Thymus (tissue), 11 donors: ENCODE data around the gene PARVB. TPM values are rescaled to one million over a fixed set of nuclear protein-coding genes. Genes with fewer than 3 reads are reported as not detected.

ENCODE experiments used
- DNase-seq, 9 donors: peaks; one replicate each; pipeline ENCODE4 v3.0.0-alpha.2; 2013; ENCODE audit warnings: low spot score in 9 of 9, low read depth in 6 of 9, missing footprints in 1 of 9
- H3K27ac ChIP-seq, 2 donors: one replicate each; pipeline ENCODE4 v1.5.1; 2013; ENCODE audit warnings: control low read depth in 1 of 2, low read depth in 1 of 2, low read length in 1 of 2, mild to moderate bottlenecking in 1 of 2, moderate library complexity in 1 of 2
- H3K27me3 ChIP-seq, 2 donors: one replicate each; pipeline ENCODE4 v1.5.1; 2013; ENCODE audit warnings: low read length in 1 of 2; ENCODE audit not compliant: control insufficient read depth in 2 of 2, insufficient read depth in 1 of 2
- H3K36me3 ChIP-seq, 2 donors: one replicate each; pipeline ENCODE4 v1.5.1; 2013; ENCODE audit warnings: low read length in 1 of 2, mild to moderate bottlenecking in 1 of 2, moderate library complexity in 1 of 2; ENCODE audit not compliant: control insufficient read depth in 2 of 2, insufficient read depth in 2 of 2
- H3K4me1 ChIP-seq, 2 donors: one replicate each; pipeline ENCODE4 v1.5.1; 2013; ENCODE audit warnings: low read length in 2 of 2; ENCODE audit not compliant: control insufficient read depth in 2 of 2, insufficient read depth in 2 of 2
- H3K4me3 ChIP-seq, 2 donors: one replicate each; pipeline ENCODE4 v1.5.1; 2013; ENCODE audit warnings: low read length in 2 of 2, control low read depth in 1 of 2, mild to moderate bottlenecking in 1 of 2
- H3K9me3 ChIP-seq, 2 donors: one replicate each; pipeline ENCODE4 v1.5.1; 2013; ENCODE audit warnings: low read length in 1 of 2, mild to moderate bottlenecking in 1 of 2; ENCODE audit not compliant: control insufficient read depth in 2 of 2, insufficient read depth in 1 of 2
- WGBS: extraction: QIAGEN DNeasy Blood & Tissue Kit; methylation state at CpG from one replicate; pipeline ENCODE4 v1.1.7; 2013; 5-methylcytosine and 5-hydroxymethylcytosine counted together
- polyA plus RNA-seq: library from polyadenylated mRNA; stranded (reverse); fragments of 200-250 nt; gene quantifications from one replicate; pipeline ENCODE4 v1.2.3, GENCODE V29; 2013
- total RNA-seq: library from RNA; stranded (reverse); fragments of 120-200 nt; gene quantifications from one replicate; pipeline ENCODE4 v1.2.4, GENCODE V29; 2013
- donor health status: healthy.

Gene PARVB
- total and polyA plus RNA-seq, 2 donors = 14.5 to 15.2 TPM

DNA sequence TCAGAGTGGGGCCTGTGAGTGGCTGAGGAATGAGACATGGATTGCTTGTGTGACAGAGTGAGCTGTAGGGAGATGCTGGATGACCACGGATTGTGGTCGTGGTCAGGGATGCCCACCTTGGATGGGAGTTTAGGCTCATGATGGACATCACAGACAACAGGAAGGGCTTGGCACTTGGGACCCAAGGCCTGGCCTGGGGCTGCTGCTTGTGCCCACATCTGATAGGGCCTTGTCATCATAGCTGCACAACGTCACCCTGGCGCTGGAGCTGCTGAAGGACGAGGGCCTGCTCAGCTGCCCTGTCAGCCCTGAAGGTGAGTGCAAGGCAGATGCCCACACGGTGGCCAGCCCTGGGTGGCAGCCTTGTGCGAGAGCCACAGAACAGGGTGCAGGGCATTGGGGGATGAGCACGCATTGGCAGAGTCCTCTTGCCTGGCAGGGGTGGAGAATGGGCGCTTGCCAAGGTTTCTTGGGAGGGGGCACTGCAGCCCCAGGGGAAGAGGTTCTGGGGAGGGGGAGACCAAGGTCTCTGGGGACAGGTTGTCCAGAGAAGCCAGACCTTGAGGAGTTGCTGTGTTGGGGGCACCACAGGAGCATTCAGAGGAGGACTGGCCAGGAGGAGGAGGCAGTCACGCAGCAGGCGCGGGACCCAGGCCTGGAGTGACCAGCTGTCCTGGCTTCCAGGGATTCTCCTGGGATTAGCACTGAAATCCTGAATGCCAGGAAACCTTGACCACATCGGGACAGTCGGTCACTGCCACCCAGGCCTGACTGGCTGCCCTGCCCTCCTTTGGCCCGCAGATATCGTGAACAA, 181.6 kb downstream of the PARVB start:
- H3K27ac ChIP-seq = no peak overlapping the region
- peaks cover 0 to 20% of the 10 kb centered on the region in 2 donors for H3K36me3 ChIP-seq
- no peak overlapping the region for H3K4me3 ChIP-seq
- no peaks in the 10 kb centered on the region for H3K4me1 ChIP-seq
- DNase-seq = no peak
- WGBS = 98% methylated on average over 16 of the region's 16 CpGs
- H3K27me3 ChIP-seq = no peaks in the 10 kb centered on the region
- H3K9me3 ChIP-seq = no peaks in the 10 kb centered on the region

DNA sequence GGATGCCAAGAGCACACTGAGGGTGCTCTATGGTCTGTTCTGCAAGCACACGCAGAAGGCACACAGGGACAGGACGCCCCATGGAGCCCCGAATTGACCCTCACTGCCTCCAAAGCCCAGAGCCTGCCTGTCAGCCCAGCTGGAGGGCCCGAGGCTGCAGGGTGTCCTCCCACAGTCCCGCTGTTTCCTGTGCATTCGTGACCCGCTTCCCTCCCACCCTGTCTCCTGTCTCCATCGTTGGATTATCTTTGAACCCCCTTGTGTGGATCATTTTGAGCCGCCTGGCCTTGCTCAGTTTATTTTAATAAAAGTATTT, 182.2 kb downstream of the PARVB start:
- H3K4me3 ChIP-seq = no peak overlapping the region
- no peaks in the 10 kb centered on the region for H3K27me3 ChIP-seq
- peaks cover 0 to 20% of the 10 kb centered on the region in 2 donors for H3K36me3 ChIP-seq
- 96% methylated on average over 9 of the region's 9 CpGs for WGBS
- H3K27ac ChIP-seq = no peak overlapping the region
- no peaks in the 10 kb centered on the region for H3K4me1 ChIP-seq
- H3K9me3 ChIP-seq = no peaks in the 10 kb centered on the region
- no peak for DNase-seq

- Histone ChIP-seq H3K9me3 (no peaks in the 10 kb centered on the region), H3K27me3 (no peaks in the 10 kb centered on the region), H3K4me3 (no peak overlapping the region), H3K36me3 (peaks cover 0 to 17% of the 10 kb centered on the region in 2 donors), H3K27ac (no peak overlapping the region), H3K4me1 (no peaks in the 10 kb centered on the region)
- WGBS = 95% methylated on average over 8 of the region's 8 CpGs
- DNase-seq = no peak
Observed at GRCh38 chr22:44206696-44207095, 182.6 kb downstream of the PARVB start.

GRCh38 chr22:44207173-44207980, 183.3 kb downstream of the PARVB start:
- peaks cover 0 to 15% of the 10 kb centered on the region in 2 donors for H3K36me3 ChIP-seq
- H3K4me1 ChIP-seq = no peaks in the 10 kb centered on the region
- no peak overlapping the region for H3K27ac ChIP-seq
- WGBS = 90% methylated on average over 16 of the region's 16 CpGs
- H3K4me3 ChIP-seq = no peak overlapping the region
- H3K27me3 ChIP-seq = no peaks in the 10 kb centered on the region
- H3K9me3 ChIP-seq = no peaks in the 10 kb centered on the region
- DNase-seq = no peak

GRCh38 chr22:44207981-44208317, 183.8 kb downstream of the PARVB start:
- DNase-seq = no peak
- 96% methylated on average over 4 of the region's 4 CpGs for WGBS
- Histone ChIP-seq H3K9me3 (no peaks in the 10 kb centered on the region), H3K36me3 (peaks cover 0 to 13% of the 10 kb centered on the region in 2 donors), H3K27ac (no peak overlapping the region), H3K4me3 (no peak overlapping the region), H3K4me1 (no peaks in the 10 kb centered on the region), H3K27me3 (no peaks in the 10 kb centered on the region)

DNA sequence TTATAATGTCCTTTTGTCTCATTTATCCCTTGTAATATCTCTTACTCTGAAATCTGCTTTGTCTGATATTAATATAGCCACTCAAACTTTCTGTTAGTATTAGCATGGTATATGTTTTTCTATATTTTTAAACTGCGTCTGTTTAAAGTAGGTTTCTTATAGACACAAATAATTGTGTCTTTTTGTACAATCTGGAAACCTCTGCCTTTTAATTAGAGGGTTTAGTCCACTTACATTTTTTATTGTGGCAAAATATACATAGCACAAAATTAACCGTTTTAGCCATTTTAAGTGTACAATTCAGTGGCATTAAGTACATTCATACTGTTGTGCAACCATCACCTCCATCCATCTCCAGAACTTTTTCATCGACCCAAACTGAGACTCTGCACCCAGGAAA, 185.2 kb downstream of the PARVB start:
- Histone ChIP-seq H3K36me3 (peaks cover 0 to 10% of the 10 kb centered on the region in 2 donors), H3K9me3 (no peaks in the 10 kb centered on the region), H3K27ac (no peak overlapping the region), H3K4me3 (no peak overlapping the region), H3K27me3 (no peaks in the 10 kb centered on the region), H3K4me1 (no peaks in the 10 kb centered on the region)
- no peak for DNase-seq
- WGBS = 95% methylated on average over 3 of the region's 3 CpGs

DNA sequence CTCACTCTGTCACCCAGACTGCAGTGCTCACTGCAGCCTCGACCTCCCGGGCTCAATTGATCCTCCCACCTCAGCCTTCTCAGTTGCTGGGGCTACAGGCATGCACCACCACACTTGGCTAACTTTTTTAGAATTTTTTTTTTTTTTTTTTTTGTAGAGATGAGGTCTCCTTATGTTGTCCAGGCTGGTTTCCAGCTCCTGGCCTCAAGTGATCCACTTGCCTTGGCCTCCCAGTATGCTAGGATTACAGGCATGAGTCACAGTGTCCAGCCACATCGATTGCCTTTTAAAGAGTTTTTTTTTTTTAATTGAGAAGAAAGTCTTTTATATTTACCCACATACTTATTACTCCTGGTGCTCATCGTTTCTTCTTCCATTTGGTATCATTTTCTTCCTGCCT, 186.6 kb downstream of the PARVB start:
- Histone ChIP-seq H3K4me1 (no peaks in the 10 kb centered on the region), H3K36me3 (peaks cover 0 to 5% of the 10 kb centered on the region in 2 donors), H3K27ac (no peak overlapping the region), H3K4me3 (no peak overlapping the region), H3K9me3 (peaks cover 0 to 5% of the 10 kb centered on the region in 2 donors), H3K27me3 (no peaks in the 10 kb centered on the region)
- no peak for DNase-seq
- WGBS = 95% methylated on average over 4 of the region's 4 CpGs

DNA sequence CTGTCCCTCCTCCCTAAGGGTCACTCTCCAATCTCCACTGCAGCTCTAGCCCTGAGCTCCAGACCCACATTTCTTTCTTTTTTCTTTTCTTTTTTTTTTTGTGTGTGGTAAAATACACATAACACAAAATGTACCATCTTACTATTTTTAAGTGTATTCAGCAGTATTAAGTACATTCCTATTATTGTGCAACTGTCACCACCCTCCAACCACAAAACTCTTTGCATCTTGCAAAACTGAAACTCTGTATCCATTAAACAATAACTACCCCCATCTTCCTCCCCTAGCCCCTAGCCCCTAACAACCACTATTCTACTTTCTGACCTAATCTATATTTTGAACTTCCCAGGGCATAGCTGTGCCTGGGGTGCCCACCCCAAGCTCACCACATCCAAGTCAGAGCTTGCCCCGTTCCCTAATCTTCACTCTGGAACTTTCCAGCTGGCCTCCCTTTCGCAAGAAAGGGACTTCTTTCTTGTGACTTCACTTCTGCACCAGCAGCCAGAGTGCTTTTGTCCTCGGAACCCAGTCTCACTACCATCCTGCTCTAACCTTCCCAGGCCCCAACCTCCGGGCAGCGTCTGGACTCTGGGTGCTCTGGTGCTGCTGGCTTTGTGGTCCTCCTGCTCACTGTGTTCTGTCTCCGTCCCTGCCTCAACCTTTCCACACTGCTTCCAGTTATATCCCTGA, 187.3 kb downstream of the PARVB start:
- H3K9me3 ChIP-seq = peaks cover 0 to 5% of the 10 kb centered on the region in 2 donors
- H3K36me3 ChIP-seq = no peaks in the 10 kb centered on the region
- no peak for DNase-seq
- H3K27me3 ChIP-seq = no peaks in the 10 kb centered on the region
- no peak overlapping the region for H3K4me3 ChIP-seq
- no peak overlapping the region for H3K27ac ChIP-seq
- 88% methylated on average over 6 of the region's 6 CpGs for WGBS
- H3K4me1 ChIP-seq = no peaks in the 10 kb centered on the region
